ENCODE measurements around the gene HEPACAM2.
A peak's percentile ranks its signal among the peaks of the same experiment; 100 is the strongest.

HEPACAM2 gene

GRCh38 chr7:93202594-93203250 is 23.5 kb downstream of the HEPACAM2 start:
- DNase-seq, result no peak

GRCh38 chr7:93198472-93198871 is 27.8 kb downstream of the HEPACAM2 start:
- no peak for DNase-seq

GRCh38 chr7:93196336-93196735 is 29.9 kb downstream of the HEPACAM2 start:
- peak; percentile 69 for DNase-seq

GRCh38 chr7:93194386-93194785 is 31.9 kb downstream of the HEPACAM2 start:
- DNase-seq, result no peak

- no peak for DNase-seq
Observed at GRCh38 chr7:93188870-93189634, 37.2 kb downstream of the HEPACAM2 start.

- no peak for DNase-seq
Observed at GRCh38 chr7:93185303-93186027, 40.8 kb downstream of the HEPACAM2 start.

- no peak for DNase-seq
Observed at GRCh38 chr7:93179173-93179572, 47.1 kb downstream of the HEPACAM2 start.

- peak; percentile 64 for DNase-seq
Observed at GRCh38 chr7:93178213-93178612, 48.1 kb downstream of the HEPACAM2 start.

- no peak for DNase-seq
Observed at GRCh38 chr7:93176992-93177580, 49.2 kb downstream of the HEPACAM2 start.

- no peak for DNase-seq
Observed at GRCh38 chr7:93175219-93175618, 51.0 kb downstream of the HEPACAM2 start.

- DNase-seq, result no peak
Observed at GRCh38 chr7:93172683-93173082, 53.6 kb downstream of the HEPACAM2 start.

- DNase-seq, result peak; percentile 6
Observed at GRCh38 chr7:93171606-93172226, 54.6 kb downstream of the HEPACAM2 start.

- DNase-seq, result no peak
Observed at GRCh38 chr7:93165447-93165846, 60.8 kb downstream of the HEPACAM2 start.

GRCh38 chr7:93164766-93165165 is 61.5 kb downstream of the HEPACAM2 start:
- DNase-seq, result no peak

GRCh38 chr7:93161181-93161762 is 65.0 kb downstream of the HEPACAM2 start:
- no peak for DNase-seq

- no peak for DNase-seq
Observed at GRCh38 chr7:93160410-93160809, 65.9 kb downstream of the HEPACAM2 start.

GRCh38 chr7:93159490-93159889 is 66.8 kb downstream of the HEPACAM2 start:
- no peak for DNase-seq

GRCh38 chr7:93156884-93157283 is 69.4 kb downstream of the HEPACAM2 start:
- no peak for DNase-seq

GRCh38 chr7:93150200-93150835 is 76.0 kb downstream of the HEPACAM2 start:
- peak; percentile 15 for DNase-seq

GRCh38 chr7:93148727-93149126 is 77.5 kb downstream of the HEPACAM2 start:
- no peak for DNase-seq

- DNase-seq, result peak; percentile 69
Observed at GRCh38 chr7:93148144-93148543, 78.1 kb downstream of the HEPACAM2 start, which contains the start of gene SAMD9L. SAMD9L (minus strand) TSS chr7:93148385; CDS start chr7:93135971, 12,414 bp downstream.

- peak; percentile 82 for DNase-seq
Observed at GRCh38 chr7:93147363-93147762, 78.9 kb downstream of the HEPACAM2 start.

All from hematopoietic multipotent progenitor cell treated with erythropoietin and hydrocortisone succinate and interleukin-3 and kit ligand, for 4 days (in vitro differentiated cells).